Neural crest cell (in vitro differentiated cells): Measurements from ENCODE around the gene MEIOC. TPM values are rescaled to one million over a fixed set of nuclear protein-coding genes. Genes with fewer than 3 reads are reported as not detected.
"Not testable (repeated sequence)": the region's sequence is repeated elsewhere in the genome, so short reads cannot be mapped to it uniquely, and the experiment has no call there.

Source experiments
- DNase-seq: peaks from one replicate; pipeline ENCODE4 v3.0.0; 2021; ENCODE audit warnings: low read depth, mixed read lengths, low spot score
- H3K27ac Mint-ChIP-seq: one replicate; pipeline ENCODE4 v1.8.0; 2021; ENCODE audit warnings: mild to moderate bottlenecking, mixed read lengths; ENCODE audit not compliant: unreplicated experiment
- H3K27me3 Mint-ChIP-seq: 2 replicates; pipeline ENCODE4 v1.8.0; 2021; ENCODE audit warnings: low read depth, mild to moderate bottlenecking, mixed read lengths
- H3K36me3 Mint-ChIP-seq: 2 replicates; pipeline ENCODE4 v1.8.0; 2021; ENCODE audit warnings: low read depth, mild to moderate bottlenecking, mixed read lengths
- H3K4me1 Mint-ChIP-seq: 2 replicates; pipeline ENCODE4 v1.8.0; 2021; ENCODE audit warnings: mixed read lengths
- H3K4me3 Mint-ChIP-seq: one replicate; pipeline ENCODE4 v1.8.0; 2021; ENCODE audit warnings: mild to moderate bottlenecking, mixed read lengths
- H3K9me3 Mint-ChIP-seq: 2 replicates; pipeline ENCODE4 v1.8.0; 2021; ENCODE audit warnings: mixed read lengths
- CTCF ChIP-seq: fragments of 200-600 bp; sonication (generic); conservative IDR thresholded peaks from 2 replicates; pipeline ENCODE4 v1.5.0; 2021; ENCODE audit warnings: antibody characterized with exemption, mild to moderate bottlenecking
- total RNA-seq: library from RNA; stranded (reverse); gene quantifications from 2 replicates; pipeline ENCODE4 v1.2.1, GENCODE V29; 2021

The MEIOC gene
- total RNA-seq, 1 donor from 2014 or later: 0.70 TPM

- H3K4me3 Mint-ChIP-seq: peak overlapping the region; percentile 52
- H3K27me3 Mint-ChIP-seq: no peaks in the 10 kb centered on the region
- H3K36me3 Mint-ChIP-seq: no peaks in the 10 kb centered on the region
- peak; percentile 75 for DNase-seq
- H3K27ac Mint-ChIP-seq: peak overlapping the region; percentile 97
- no peaks in the 10 kb centered on the region for H3K9me3 Mint-ChIP-seq
- no peak for TF ChIP-seq CTCF
- peaks cover 23% of the 10 kb centered on the region for H3K4me1 Mint-ChIP-seq
Observed at GRCh38 chr17:44628243-44629188, 27.8 kb upstream of the MEIOC start.

- no peak overlapping the region for H3K4me3 Mint-ChIP-seq
- no peaks in the 10 kb centered on the region for H3K36me3 Mint-ChIP-seq
- H3K9me3 Mint-ChIP-seq: no peaks in the 10 kb centered on the region
- H3K4me1 Mint-ChIP-seq: peaks cover 23% of the 10 kb centered on the region
- H3K27ac Mint-ChIP-seq: no peak overlapping the region
- no peak for DNase-seq
- no peak for TF ChIP-seq CTCF
- H3K27me3 Mint-ChIP-seq: no peaks in the 10 kb centered on the region
Observed at GRCh38 chr17:44629314-44629713, 27.0 kb upstream of the MEIOC start.

DNA sequence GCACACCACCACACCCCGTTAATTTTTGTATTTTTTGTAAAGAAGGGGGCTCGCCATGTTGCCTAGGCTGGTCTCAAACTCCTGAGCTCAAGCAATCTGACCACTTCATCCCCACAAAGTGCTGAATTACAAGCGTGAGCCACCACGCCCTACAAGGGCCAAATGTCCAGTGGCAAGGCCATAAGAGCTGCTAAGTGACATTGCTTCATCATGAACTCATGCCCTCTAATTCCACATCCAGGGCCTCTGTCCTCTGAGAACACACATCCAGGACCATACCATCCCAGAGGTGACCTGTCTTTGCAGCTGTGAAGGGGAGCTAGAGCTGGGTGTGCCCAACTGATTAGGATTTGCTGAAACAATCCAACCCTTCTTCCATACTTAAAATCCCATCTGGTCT lies 25.6 kb upstream of the MEIOC start:
- Mint-ChIP-seq H3K4me1 (peaks cover 23% of the 10 kb centered on the region), H3K36me3 (no peaks in the 10 kb centered on the region), H3K9me3 (no peaks in the 10 kb centered on the region), H3K27ac (no peak overlapping the region), H3K27me3 (no peaks in the 10 kb centered on the region), H3K4me3 (no peak overlapping the region)
- no peak for DNase-seq
- TF ChIP-seq CTCF: no peak

DNA sequence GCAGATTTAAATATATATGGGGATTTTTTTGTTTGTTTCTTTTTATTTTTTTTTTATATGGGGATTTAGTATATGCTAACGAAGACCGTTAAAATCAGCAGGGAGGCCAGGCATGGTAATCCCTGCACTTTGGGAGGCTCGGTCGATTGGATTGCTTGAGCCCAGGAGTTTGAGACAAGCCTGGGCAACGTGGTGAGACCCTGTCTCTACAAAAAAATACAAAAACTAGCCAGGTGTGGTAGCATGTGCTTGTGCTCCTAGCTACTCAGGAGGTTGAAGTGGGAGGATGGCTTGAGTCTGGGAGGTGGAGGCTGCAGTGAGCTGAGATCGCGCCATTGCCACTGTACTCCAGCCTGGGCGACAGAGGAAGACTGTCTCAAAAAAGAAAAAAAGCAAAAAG lies 22.3 kb upstream of the MEIOC start:
- H3K27me3 Mint-ChIP-seq: peaks cover 5% of the 10 kb centered on the region
- peaks cover 3% of the 10 kb centered on the region for H3K4me1 Mint-ChIP-seq
- H3K9me3 Mint-ChIP-seq: no peaks in the 10 kb centered on the region
- H3K27ac Mint-ChIP-seq: no peak overlapping the region
- no peak overlapping the region for H3K4me3 Mint-ChIP-seq
- no peaks in the 10 kb centered on the region for H3K36me3 Mint-ChIP-seq
- no peak for TF ChIP-seq CTCF
- DNase-seq: no peak

GRCh38 chr17:44634401-44634800 lies 21.9 kb upstream of the MEIOC start:
- H3K9me3 Mint-ChIP-seq, H3K36me3 Mint-ChIP-seq, H3K4me1 Mint-ChIP-seq, DNase-seq, H3K27ac Mint-ChIP-seq, H3K4me3 Mint-ChIP-seq, H3K27me3 Mint-ChIP-seq: not testable (repeated sequence)

- no peak overlapping the region for H3K4me3 Mint-ChIP-seq
- peak; percentile 68 for TF ChIP-seq CTCF
- H3K9me3 Mint-ChIP-seq: no peaks in the 10 kb centered on the region
- no peak overlapping the region for H3K27ac Mint-ChIP-seq
- H3K36me3 Mint-ChIP-seq: no peaks in the 10 kb centered on the region
- peaks cover 5% of the 10 kb centered on the region for H3K27me3 Mint-ChIP-seq
- DNase-seq: no peak
- no peaks in the 10 kb centered on the region for H3K4me1 Mint-ChIP-seq
Observed at GRCh38 chr17:44636562-44636961, 19.7 kb upstream of the MEIOC start.
